Karpas-422 (cell line): ENCODE measurements around the gene SPATS1. TPM values are rescaled to one million over a fixed set of nuclear protein-coding genes. Genes with fewer than 3 reads are reported as not detected.

Source experiments
- DNase-seq: peaks from one replicate; pipeline ENCODE4 v3.0.0-alpha.2; 2015
- H2AFZ ChIP-seq: fragments of 200-600 bp; sonication (generic); 2 replicates; pipeline ENCODE4 v1.6.1; 2014; ENCODE audit warnings: antibody characterized with exemption, low read length, mixed read lengths
- H3K27ac ChIP-seq: fragments of 200-600 bp; sonication (generic); 2 replicates; pipeline ENCODE4 v1.5.1; 2014; ENCODE audit warnings: mild to moderate bottlenecking, low read length, moderate library complexity
- H3K27me3 ChIP-seq: fragments of 200-600 bp; sonication (generic); 2 replicates; pipeline ENCODE4 v1.6.1; 2014; ENCODE audit warnings: low read length, mixed read lengths
- H3K36me3 ChIP-seq: fragments of 200-600 bp; sonication (generic); 2 replicates; pipeline ENCODE4 v1.6.1; 2014; ENCODE audit warnings: low read length, mixed read lengths; ENCODE audit not compliant: insufficient read depth
- H3K4me1 ChIP-seq: fragments of 200-600 bp; sonication (generic); 2 replicates; pipeline ENCODE4 v1.6.1; 2014; ENCODE audit warnings: mild to moderate bottlenecking, low read length, mixed read lengths
- H3K4me2 ChIP-seq: fragments of 200-600 bp; sonication (generic); 2 replicates; pipeline ENCODE4 v1.6.1; 2014; ENCODE audit warnings: low read length, low read depth, mild to moderate bottlenecking; ENCODE audit not compliant: poor library complexity, severe bottlenecking
- H3K4me3 ChIP-seq: fragments of 200-600 bp; sonication (generic); 2 replicates; pipeline ENCODE4 v1.5.1; 2014; ENCODE audit warnings: mild to moderate bottlenecking, antibody characterized with exemption, low read length, mixed read lengths
- H3K79me2 ChIP-seq: fragments of 200-600 bp; sonication (generic); 2 replicates; pipeline ENCODE4 v1.6.1; 2014; ENCODE audit warnings: mild to moderate bottlenecking, low read length, mixed read lengths
- H3K9ac ChIP-seq: fragments of 200-600 bp; sonication (generic); 2 replicates; pipeline ENCODE4 v1.6.0; 2014; ENCODE audit warnings: low read length
- H3K9me2 ChIP-seq: fragments of 200-600 bp; sonication (generic), shearing (Covaris generic); replicated peaks from 2 replicates; pipeline ENCODE4 v1.6.0; 2014; ENCODE audit warnings: mild to moderate bottlenecking, low read length, moderate library complexity; ENCODE audit not compliant: insufficient read depth
- H3K9me3 ChIP-seq: fragments of 300-700, 200-600 bp; sonication (generic); 2 replicates; pipeline ENCODE4 v1.6.1; 2014; ENCODE audit warnings: low read length, mixed read lengths
- H4K20me1 ChIP-seq: fragments of 200-600 bp; sonication (generic); 2 replicates; pipeline ENCODE4 v1.6.1; 2014; ENCODE audit warnings: mild to moderate bottlenecking, antibody characterized with exemption, low read length, low read depth; ENCODE audit not compliant: insufficient read depth
- total RNA-seq: library from RNA; depleted of rRNA; stranded (reverse); fragments of >200 nt; shearing (Covaris generic); gene quantifications from 2 replicates; pipeline ENCODE4 v1.2.3, GENCODE V29; 2014; ENCODE audit warnings: low replicate concordance; rRNA removed

The SPATS1 gene
- not detected in 2 replicates for total RNA-seq

- H4K20me1 ChIP-seq = no peaks in the 10 kb centered on the region
- peak within 1 kb of the TSS; percentile 90 for H2AFZ ChIP-seq
- no peaks in the 10 kb centered on the region for H3K9me2 ChIP-seq
- H3K27me3 ChIP-seq = no peaks in the 10 kb centered on the region
- H3K36me3 ChIP-seq = no peaks in the 10 kb centered on the region
- peak within 1 kb of the TSS; percentile 38 for H3K4me2 ChIP-seq
- no peak for DNase-seq
- no peaks in the 10 kb centered on the region for H3K79me2 ChIP-seq
- peaks cover 26% of the 10 kb centered on the region for H3K4me1 ChIP-seq
- H3K27ac ChIP-seq = no peak within 1 kb of the TSS
- H3K9ac ChIP-seq = no peak within 1 kb of the TSS
- H3K9me3 ChIP-seq = no peaks in the 10 kb centered on the region
- H3K4me3 ChIP-seq = no peak within 1 kb of the TSS
These were observed at the start of gene SPATS1 for GRCh38 chr6:44342489-44342888. SPATS1 (plus strand) TSS chr6:44342650; CDS start chr6:44343096, 446 bp downstream.

GRCh38 chr6:44292661-44293365 lies 49.6 kb upstream of the SPATS1 start:
- Histone ChIP-seq H3K9me2 (no peaks in the 10 kb centered on the region), H4K20me1 (0 out of 2 replicates have a peak, but pooled peaks cover 4% of the 10 kb centered on the region), H3K9ac (no peak overlapping the region), H3K27ac (no peak overlapping the region), H2AFZ (no peak overlapping the region), H3K4me1 (no peaks in the 10 kb centered on the region), H3K79me2 (no peaks in the 10 kb centered on the region), H3K36me3 (no peaks in the 10 kb centered on the region), H3K9me3 (no peaks in the 10 kb centered on the region), H3K27me3 (no peaks in the 10 kb centered on the region), H3K4me3 (no peak overlapping the region), H3K4me2 (no peak overlapping the region)
- no peak for DNase-seq

- no peak overlapping the region for H3K4me3 ChIP-seq
- H3K9me2 ChIP-seq = no peaks in the 10 kb centered on the region
- no peaks in the 10 kb centered on the region for H3K9me3 ChIP-seq
- H3K27me3 ChIP-seq = no peaks in the 10 kb centered on the region
- no peak overlapping the region for H3K4me2 ChIP-seq
- H2AFZ ChIP-seq = no peak overlapping the region
- H3K9ac ChIP-seq = no peak overlapping the region
- no peak overlapping the region for H3K27ac ChIP-seq
- H4K20me1 ChIP-seq = 0 out of 2 replicates have a peak, but pooled peaks cover 4% of the 10 kb centered on the region
- no peak for DNase-seq
- H3K79me2 ChIP-seq = no peaks in the 10 kb centered on the region
- no peaks in the 10 kb centered on the region for H3K4me1 ChIP-seq
- H3K36me3 ChIP-seq = no peaks in the 10 kb centered on the region
These were observed 47.3 kb upstream of the SPATS1 start for GRCh38 chr6:44294832-44295791.

GRCh38 chr6:44297063-44298038 lies 45.1 kb upstream of the SPATS1 start:
- no peaks in the 10 kb centered on the region for H3K27me3 ChIP-seq
- no peak overlapping the region for H3K27ac ChIP-seq
- H3K36me3 ChIP-seq = no peaks in the 10 kb centered on the region
- H2AFZ ChIP-seq = no peak overlapping the region
- 0 out of 2 replicates have a peak, but pooled peaks cover 4% of the 10 kb centered on the region for H4K20me1 ChIP-seq
- H3K4me3 ChIP-seq = no peak overlapping the region
- no peaks in the 10 kb centered on the region for H3K9me3 ChIP-seq
- H3K4me1 ChIP-seq = no peaks in the 10 kb centered on the region
- H3K4me2 ChIP-seq = no peak overlapping the region
- no peaks in the 10 kb centered on the region for H3K79me2 ChIP-seq
- H3K9me2 ChIP-seq = no peaks in the 10 kb centered on the region
- no peak overlapping the region for H3K9ac ChIP-seq
- no peak for DNase-seq

- Histone ChIP-seq H3K27ac (no peak overlapping the region), H3K9me2 (no peaks in the 10 kb centered on the region), H3K9ac (no peak overlapping the region), H3K4me2 (no peak overlapping the region), H3K79me2 (no peaks in the 10 kb centered on the region), H3K36me3 (no peaks in the 10 kb centered on the region), H3K9me3 (no peaks in the 10 kb centered on the region), H3K4me3 (no peak overlapping the region), H3K27me3 (no peaks in the 10 kb centered on the region), H2AFZ (no peak overlapping the region), H3K4me1 (no peaks in the 10 kb centered on the region), H4K20me1 (0 out of 2 replicates have a peak, but pooled peaks cover 4% of the 10 kb centered on the region)
- DNase-seq = no peak
These were observed 44.2 kb upstream of the SPATS1 start for GRCh38 chr6:44298055-44298803.

- H4K20me1 ChIP-seq = 0 out of 2 replicates have a peak, but pooled peaks cover 4% of the 10 kb centered on the region
- no peak overlapping the region for H3K4me3 ChIP-seq
- no peak overlapping the region for H2AFZ ChIP-seq
- H3K4me2 ChIP-seq = no peak overlapping the region
- H3K9ac ChIP-seq = no peak overlapping the region
- H3K27ac ChIP-seq = no peak overlapping the region
- no peaks in the 10 kb centered on the region for H3K9me2 ChIP-seq
- no peaks in the 10 kb centered on the region for H3K36me3 ChIP-seq
- no peaks in the 10 kb centered on the region for H3K9me3 ChIP-seq
- no peaks in the 10 kb centered on the region for H3K79me2 ChIP-seq
- H3K4me1 ChIP-seq = no peaks in the 10 kb centered on the region
- DNase-seq = no peak
- no peaks in the 10 kb centered on the region for H3K27me3 ChIP-seq
These were observed 43.6 kb upstream of the SPATS1 start for GRCh38 chr6:44298864-44299263.

GRCh38 chr6:44300292-44300823 lies 42.1 kb upstream of the SPATS1 start:
- Histone ChIP-seq H3K9me3 (no peaks in the 10 kb centered on the region), H3K27me3 (no peaks in the 10 kb centered on the region), H3K9me2 (no peaks in the 10 kb centered on the region), H3K79me2 (no peaks in the 10 kb centered on the region), H3K9ac (no peak overlapping the region), H3K4me1 (no peaks in the 10 kb centered on the region), H3K36me3 (no peaks in the 10 kb centered on the region), H3K4me3 (no peak overlapping the region), H3K27ac (no peak overlapping the region), H2AFZ (no peak overlapping the region), H3K4me2 (no peak overlapping the region), H4K20me1 (0 out of 2 replicates have a peak, but pooled peaks cover 4% of the 10 kb centered on the region)
- DNase-seq = no peak
